EH (cell line): ENCODE measurements around the gene TFEB.

Source experiments
- DNase-seq: peaks from one replicate; pipeline ENCODE4 v3.0.0-alpha.2; 2015; ENCODE audit warnings: low read depth

The TFEB gene

DNA sequence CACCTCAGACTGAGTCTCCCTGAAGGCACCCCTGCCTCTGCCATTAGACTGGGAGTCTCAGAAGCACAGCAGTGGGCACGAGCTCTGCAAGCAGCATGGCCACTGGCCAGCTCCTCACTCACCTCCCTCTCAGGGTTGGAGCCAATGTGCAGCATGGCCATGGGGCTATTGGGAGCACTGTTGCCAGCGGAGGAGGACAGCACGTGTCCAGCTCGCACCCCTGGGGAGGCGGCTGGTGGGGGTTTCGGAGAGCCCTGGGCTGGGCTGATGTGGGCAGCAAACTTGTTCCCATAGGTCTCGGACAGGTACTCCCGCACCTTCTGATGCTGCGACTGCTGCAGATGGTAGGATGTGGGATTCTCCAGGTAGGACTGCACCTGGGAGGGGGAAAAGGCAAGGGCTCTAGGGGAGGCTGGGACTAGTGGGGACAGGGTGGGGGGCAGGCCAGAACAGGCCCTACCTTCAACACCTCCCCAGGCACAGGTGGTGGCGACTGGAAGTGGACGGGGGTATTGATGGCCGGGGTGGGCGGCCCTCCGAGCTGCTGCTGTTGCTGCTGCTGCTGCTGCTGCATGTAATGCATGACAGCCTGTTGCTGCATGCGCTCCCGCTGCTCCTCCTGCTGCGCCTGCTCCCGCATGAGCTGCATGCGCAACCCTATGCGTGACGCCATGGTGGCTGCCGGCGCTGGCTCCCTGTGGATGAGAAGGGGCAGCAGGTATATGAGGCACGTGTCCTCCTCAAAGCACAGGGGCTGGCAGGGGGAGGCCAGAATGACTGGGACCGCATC, 44.7 kb downstream of the TFEB start:
- DNase-seq: no peak

DNA sequence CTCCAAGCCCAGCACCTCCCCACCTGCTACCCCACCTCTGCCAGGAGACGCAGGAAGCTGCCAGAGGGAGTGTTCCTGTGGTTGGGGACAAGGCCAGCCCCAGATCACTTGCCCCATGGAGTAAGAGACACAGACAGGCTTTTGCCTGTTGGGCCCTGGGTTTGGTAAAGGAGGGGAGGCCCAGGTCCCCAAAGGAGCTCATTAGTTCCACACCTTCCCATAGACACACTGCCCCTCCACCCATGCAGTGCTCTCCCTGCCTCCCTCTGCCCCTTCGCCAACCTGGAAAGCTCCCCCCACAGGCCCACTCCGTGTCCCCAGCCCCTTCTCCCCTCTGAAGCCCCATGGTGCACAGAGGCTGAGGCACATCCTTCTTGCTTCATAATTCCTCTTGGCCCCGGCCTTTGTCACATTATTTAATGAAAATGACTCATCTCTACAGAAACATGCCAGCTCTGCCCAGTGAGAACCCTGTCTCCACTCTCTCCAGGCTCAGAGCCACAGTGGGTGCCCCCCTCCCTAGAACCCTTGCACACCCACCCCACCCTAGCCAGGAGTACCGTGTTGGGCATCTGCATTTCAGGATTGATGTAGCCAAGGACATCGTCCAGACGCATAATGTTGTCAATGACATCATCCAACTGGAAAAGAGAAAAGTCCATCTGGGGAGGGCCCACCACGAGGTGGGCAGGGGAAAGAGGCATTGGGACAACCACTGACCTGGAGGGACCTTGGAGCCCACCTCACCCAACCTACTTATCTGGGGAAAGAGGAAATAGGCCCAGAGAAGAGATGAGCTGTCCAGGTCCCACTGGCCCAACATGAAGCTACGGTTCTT, 46.0 kb downstream of the TFEB start:
- peak; percentile 69 for DNase-seq

DNA sequence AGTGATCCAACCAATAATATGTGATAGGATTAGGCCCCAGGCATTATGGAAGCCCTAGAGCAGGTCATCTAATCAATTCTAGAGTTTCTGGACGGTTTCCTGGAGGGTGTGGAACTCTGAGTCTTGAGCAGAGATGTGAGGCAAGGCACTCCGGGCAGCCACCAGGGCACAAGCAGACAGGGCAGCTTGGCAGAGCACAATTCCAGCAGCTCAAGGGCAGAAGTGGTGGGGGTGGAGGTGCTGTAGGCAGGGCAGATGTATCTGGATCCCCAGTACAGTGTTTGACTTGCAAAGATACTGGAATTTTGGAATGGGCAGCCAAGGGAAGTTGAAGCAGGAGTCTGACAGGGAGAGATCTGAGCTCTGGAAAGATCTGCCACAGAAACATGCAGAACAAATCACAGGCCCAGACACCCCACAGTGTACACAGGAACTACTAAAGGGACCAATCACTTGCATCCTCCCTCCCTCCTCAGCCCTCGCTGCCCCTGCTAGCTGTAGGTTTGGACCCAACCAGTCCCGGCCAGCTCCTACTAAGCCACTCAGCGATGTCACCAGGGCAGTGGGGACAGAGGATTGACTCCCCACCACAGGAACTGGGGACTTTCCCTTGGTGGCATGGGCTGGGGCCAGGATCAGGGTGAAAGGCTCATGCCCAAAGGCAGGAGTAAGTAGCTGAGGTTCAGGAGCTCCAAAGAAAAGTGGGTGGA, 47.0 kb downstream of the TFEB start:
- DNase-seq: no peak

DNA sequence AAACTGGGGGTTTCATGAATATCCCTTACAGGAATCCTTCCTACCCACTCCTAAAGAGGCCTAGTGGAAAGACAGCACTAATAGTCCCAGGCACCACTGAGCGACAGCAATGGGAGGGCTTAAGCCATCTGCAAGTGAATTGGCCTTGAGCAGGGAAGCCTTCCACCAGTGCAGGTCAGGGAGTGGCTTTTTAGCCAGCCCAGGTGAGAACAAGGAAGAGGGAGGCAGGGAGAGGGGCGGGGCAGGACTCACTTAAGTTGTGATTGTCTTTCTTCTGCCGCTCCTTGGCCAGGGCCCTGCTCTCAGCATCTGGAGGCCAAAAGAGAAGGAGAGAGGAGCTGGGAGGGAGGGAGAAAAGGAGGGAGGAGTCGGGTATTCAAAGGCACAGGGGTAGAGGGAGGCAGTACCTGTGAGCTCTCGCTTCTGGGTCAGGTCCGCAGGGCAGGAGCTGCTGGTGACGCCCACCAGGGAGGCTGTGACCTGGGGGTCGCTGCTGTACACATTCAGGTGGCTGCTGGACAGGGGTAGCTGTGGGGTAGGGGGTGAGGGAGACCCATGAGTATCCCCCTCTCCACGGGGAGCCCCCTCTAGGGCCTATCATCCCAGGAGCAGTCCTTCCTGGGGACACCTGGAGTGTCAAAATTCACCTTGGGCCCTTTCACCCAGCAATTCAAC, 47.8 kb downstream of the TFEB start:
- no peak for DNase-seq

DNA sequence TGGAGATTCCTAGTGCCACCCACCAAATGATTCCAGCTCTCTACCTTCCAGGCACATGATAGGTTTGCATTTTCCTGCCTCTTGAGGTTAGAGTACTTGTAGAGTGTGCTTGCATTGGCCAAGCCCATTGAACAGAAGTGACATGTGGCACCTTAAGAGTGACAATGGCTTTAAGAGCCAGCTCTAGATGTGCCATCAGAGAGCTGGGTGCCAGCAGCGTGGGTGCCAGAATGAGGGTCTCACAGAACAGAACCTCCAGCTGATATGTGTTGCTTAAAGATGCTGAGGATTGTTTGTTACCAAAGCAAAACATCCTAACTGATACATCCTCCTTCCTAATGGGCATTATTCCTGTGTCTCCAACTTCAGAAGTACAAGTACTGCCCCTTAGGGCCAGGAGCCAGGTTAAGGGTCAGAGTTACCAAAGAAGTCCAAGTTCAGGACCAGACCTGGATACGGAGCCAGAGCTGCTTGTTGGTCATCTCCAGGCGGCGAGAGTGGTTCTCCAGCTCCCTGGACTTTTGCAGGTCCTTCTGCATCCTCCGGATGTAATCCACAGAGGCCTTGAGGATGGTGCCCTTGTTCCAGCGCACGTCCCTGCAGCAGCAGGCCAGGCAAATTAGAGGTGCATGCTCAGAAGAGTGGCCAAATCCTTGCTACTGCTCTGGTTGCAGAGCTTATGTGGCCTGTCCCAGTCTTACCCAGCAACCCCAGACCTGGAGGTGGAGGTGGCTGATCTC, 49.6 kb downstream of the TFEB start:
- DNase-seq: no peak

DNA sequence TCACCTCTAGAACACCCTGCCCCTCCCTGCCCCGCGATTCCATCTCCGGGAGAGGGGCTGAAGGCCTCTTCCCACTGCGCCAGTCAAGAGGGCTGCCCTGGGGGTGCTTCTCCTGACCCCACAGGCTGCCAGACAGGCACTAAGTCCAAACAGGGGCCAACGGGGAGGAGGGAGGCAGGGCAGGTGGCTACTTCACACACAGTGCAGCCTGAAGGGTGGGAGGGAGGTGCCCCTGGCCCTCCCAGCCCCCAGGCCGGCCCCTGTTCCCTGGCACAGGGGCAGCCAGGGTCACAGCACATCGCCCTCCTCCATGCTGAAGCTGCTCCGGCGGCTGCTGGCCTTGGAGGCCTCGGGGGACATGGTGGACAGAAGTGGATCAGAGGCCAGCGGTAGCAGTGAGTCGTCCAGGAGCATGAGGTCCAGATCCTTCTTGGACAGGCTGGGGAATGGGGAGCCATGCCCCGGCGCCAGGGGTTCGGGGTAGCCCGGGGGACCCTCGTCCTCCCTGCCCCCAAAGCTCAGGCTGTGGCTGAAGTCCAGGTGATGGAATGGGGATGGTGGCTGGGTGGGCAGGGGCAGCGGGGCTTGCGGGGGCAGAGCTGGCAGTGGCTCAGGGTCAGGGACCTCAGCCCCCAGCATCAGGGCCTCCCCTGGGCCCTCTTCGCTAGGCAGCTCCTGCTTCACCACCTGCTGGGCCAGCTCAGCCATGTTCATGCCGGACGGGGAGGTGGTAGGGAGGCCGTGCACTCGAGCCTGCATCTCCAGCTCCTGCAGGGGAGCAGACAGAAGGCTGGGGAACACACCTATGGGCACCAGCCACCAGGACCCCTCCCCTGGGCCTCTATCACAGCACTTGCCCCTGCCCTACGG, 50.9 kb downstream of the TFEB start:
- DNase-seq: no peak

DNA sequence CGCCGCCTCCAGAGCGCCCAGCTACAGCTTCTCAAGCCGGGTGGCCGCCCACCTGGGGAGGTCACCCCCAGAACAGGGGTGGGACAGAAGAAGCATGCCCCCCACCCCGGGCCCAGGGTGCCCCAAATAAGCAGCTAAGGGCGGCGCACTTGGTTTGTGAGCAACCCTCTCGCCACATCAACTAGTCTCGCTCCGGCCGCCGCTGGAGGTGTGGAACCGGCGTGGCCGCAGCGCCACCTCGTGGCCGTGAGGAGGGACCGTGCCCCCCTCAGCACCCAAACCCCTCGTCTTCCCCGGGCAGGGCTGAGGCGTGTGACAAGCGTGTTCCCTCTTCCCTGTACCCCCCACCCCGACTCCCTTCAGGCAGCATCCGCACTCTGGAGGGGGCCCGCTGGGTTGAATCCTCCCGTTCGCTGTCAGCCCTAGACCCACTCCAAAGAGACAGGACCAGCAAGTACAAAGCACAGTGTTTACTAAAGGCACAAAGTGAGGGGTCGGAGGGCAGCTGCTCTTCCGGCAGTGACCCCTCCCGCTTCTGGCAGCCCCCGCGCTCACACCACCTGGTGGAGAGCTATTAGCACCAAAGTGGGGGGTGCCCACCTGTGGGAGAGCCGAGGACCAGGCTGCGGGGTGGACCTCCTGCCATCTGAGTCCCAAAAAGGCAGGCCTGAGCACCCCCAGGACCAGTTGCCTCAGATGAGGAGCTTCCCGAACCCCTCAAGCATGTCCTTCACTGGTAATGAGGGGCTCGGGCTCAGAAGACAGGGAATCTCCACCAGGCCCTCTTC, 51.7 kb downstream of the TFEB start:
- DNase-seq: peak; percentile 70

DNA sequence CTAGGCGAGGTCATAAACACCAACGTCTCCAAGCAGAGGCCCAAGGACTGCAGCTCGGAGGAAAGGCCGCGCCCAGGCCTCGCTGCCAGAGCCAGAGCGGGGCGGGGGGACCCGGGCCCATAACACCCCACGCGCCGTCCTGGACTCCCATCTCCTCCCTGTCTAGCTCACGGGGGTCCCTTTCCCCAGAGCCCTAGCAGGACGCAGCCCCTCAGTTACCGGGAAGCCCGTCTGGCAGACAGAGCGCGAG, 52.2 kb downstream of the TFEB start:
- no peak for DNase-seq

DNA sequence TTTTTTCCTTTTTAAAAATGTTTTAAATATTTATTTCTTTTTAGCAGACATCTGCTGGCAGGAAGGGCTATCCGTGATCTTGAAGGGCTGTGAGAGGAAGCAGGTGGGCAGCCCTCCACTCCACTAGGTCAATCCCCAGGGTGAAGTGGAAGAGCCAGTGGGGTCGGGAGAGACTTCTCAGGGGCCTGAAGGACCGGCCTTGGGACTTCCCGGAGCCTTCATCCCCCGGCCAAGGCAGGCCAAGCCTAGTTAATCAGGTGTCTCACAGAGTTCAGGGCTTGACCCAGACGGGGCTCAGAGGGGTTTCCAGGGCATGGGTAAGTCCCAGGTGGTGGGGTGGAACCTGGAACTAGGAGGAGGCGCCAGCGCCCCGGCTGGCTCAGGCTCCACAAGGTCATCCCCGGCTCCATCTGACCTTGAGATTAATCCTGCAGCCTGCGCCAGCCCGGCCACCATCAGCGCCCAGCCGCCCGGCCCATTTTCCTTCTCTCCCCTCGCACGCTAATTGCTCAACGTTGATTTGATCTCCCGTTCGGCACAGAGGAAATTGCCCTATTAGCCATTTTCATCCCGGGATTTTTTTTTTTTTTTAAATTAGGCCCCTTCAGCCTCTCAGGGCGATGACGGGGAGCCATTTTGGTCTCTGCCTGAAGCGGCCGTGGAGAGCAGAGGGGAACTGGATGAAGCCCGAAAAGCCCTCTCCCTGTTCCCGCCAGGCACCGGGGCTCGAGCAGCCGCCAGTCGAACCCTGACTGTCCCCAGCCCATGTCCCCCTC, 52.7 kb downstream of the TFEB start:
- no peak for DNase-seq

DNA sequence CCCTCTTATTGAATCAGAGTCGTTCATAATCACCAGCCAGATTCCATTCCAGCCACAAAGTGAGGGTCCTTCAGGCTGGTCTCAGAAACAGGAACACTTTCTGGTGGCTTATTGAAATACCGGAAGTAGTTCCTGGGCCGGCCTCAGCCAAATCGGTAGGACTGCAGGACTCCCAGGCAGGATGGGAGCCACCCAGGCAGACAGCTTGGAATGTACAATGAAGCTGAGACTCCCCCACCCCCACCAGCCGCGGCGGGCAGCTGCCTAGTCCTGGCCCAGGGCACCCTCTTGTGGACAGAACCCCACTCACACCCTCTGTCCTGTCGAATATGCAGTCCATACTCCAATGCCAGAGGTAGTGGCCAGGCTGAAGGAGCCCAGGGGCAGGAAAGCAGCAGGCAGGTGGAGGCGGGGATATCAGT, 53.3 kb downstream of the TFEB start:
- peak; percentile 94 for DNase-seq

DNA sequence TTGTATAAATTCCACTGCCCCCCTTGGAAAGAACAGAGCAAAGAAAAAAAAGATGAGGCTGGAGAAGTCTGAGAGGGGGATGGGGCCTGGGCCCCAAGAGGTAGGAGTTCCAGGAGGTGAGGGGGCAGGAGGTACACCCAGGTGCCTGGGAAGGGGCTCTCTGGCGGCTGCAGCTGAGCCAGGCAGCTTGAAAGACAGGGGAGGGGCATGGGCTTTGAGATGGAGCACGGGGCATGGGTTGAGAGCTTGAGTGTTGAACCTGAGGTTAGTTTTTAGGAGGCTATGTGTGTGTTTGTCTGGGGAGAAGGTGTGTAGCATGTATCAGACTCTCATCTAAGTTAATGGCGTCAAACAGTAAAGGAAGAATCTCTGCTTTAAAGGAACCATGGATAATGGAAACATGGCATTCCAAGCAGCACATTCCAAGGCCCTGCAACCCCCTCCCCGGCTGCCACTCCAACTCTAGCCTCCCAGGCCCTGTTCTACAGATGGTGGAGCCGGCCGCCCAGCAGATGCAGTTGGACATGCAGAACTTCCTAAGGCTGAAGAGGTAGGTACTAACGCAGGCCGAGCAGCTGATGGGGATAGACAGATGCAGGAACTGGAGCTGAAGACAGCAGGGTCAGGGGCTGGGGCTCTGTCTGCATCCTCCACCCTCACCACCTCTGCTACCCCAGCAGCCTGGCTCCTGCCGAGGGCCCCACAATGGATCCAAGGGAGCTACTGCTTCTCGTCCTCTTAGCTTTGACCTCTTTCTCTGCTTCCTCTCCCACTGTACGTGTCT, 55.0 kb downstream of the TFEB start:
- no peak for DNase-seq

DNA sequence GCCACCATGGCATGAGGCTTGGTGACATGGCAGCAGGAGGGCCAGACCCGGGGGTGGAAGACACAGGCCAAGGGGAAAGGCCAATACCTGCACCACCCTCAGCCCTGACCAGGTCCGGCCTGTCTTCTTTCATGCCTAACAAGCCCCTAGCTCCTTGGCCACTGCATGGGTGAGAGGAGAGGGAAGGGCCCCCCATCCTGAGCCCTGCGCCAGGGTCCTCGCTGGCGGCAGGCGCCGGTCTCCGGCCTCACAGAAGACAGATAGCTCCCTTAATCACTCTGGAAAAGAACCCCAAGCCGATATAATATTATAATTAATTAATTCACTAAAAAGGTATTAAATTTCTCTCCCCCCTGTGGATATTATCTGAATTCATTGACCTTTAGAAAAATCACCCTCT, 55.7 kb downstream of the TFEB start:
- no peak for DNase-seq

DNA sequence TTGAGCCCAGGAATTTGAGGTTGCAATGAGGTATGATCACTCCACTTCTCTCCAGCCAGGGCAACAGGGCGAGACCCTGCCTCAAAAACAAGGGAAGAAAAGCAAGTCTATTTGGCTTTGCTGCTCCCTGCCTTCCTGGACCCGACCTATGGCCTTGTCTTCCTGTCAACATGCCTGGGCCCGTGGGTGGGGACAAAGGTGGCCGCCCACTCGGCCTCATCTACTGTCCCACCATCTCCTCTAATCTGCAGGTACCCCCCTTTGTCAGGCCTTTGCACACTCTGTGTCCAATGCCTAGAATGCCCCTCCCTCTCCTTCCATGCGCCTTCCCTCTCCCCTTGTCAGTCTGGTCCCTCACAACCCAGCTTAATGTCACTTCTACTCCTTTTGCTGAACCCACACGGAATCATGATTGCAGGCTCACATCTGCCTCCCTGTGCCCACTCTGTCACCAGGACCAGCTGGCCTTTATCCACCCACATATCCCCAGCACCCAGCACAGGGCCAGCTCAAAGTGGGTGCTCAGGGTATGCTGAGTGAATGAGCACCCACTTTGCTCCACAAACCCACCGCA, 56.8 kb downstream of the TFEB start:
- no peak for DNase-seq

DNA sequence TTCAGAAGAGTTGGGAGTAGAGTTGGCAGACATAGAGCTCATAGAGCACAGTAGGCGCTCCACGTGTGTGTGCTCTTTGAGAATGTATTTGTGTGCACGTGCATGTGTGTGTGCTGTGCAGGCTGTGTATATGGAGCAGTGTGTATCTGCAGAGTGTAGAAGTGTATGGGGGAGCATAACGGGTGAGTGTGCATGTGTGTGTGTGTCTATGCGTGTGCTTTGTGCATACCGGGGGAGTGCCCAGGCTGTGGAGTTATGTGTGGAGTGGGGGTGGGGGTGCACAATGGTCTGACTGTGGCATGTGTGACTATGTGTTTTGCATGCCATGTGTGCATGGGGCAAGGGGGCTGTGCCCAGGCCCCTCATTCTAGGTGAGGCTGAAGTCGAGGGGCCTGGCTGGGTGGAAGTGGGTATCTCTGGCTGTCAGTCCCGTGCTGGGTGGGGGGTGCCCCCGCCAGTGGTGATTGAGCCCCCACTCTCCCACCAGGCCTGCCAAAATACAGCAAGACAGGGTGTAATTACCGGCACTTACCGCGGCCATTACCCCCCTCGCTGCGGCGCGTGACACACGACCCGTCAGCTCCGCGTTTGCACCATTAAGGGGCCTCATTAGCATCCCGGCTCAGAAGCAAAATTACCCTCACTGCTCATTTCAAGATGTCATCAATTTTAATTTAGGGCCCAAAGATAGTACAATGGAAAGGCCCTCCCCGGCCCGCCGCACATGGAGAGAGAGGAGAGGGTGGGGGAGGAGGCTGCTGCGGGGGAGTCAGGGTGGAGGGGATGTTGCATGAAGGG, 58.1 kb downstream of the TFEB start:
- no peak for DNase-seq

DNA sequence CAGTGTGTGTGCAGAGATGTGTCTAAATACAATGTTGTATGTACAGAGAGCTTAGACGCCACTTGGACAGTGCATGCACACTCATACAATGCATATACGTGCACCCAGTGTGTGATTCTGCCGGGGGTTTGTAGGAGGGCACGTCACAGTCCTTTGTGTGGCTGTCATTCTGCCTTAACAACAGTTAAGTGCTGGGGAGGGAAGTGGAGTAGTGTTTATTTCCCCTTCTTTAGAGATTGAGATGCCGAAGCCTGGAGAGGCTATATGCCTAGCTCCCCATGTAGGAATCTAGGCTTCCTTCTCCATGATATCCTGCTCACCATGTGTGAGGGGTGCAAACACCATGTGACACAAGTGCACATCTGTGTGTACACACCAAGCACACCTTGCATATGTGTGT, 59.0 kb downstream of the TFEB start:
- DNase-seq: no peak

DNA sequence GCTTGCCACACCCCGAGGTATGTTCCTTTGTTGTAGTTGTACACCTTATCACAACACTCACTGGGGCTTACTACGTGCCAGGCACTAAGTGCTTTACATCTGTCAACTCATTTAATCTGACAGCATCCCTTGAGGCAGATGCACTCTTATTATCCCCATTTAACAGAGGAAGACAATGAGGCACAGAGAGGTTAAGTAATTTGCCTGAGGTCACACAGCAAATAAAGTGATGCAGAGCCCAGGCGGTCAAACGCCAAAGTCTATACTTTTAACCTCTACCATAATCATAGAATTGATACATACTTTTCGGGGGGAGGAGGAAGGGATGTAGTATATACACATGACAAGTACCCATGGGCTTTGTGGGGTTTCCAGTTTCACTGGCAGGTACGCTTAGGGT, 59.4 kb downstream of the TFEB start:
- no peak for DNase-seq

DNA sequence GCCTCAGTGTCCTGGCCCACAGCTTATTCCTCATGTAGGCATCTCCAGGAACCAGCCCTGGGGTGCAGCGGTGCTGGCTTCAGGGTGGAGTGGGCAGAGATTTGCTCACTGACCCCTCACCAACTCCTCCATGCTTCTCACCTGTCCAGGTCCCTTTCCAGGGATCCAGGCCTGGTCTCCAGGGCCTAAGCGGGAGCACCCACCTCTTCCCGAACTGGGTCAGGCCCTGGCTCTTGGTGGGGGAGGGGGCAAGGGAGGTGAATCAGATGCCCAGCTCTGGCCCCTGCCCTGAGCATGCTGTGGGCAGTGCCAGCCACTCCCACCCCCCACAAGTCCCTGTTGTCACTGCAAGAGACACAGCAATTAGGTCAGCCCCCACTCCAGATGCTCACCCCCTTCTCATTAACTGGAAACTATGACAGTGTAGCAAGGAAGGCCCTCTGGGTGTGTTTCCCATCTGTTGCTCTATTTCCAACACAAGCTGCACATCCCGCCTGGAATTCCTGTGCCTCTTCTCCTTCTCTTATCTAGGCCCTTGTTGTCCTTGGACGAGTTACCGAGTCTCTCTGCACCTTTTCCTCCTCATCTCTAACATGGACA, 60.1 kb downstream of the TFEB start:
- no peak for DNase-seq
